ENCODE results near the gene CSMD2.

DNA sequence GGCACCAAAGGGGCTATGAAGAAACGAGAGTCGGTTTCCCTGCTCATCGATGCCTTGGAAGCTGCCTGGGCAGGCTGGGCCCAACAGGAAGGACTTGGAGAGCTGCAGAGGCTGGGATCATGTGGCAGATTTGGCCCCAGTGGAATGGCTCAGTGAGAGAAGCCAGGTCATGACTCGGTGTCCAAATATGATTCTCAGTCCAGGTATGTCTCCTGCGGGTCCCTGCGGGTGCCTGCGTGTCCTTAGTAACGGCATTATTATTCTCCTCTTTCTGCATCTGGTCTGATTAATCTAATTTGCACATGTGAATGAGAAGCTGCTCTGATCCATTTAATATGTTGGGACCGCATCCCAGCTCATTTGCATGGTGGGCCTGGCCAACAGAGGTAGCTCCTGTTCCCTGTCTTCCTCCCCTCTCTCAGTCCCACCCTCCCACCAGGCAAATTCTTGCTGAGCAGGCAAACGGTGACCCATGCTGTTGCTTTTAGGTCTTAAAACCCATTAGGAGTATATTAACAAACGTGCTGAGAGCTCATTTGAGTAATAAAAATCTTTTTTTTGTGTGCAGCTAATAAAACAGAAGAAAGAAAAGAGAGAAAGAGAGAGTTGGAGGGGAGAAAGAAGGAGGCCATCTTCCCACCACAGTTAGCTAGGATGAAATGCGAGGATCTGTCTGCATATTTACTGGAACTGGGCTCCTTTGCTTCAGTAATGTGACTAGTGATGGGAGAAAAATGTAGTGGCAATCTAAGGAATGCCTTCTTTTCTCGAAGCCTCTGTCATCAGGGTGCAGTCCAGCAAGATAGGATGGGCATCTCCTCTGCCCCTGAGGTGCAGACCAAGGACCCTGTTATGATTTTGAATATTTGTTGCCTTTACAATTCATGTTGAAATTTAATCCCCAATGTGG lies 167.6 kb downstream of the CSMD2 start:
- TF ChIP-seq, protein P1, sequence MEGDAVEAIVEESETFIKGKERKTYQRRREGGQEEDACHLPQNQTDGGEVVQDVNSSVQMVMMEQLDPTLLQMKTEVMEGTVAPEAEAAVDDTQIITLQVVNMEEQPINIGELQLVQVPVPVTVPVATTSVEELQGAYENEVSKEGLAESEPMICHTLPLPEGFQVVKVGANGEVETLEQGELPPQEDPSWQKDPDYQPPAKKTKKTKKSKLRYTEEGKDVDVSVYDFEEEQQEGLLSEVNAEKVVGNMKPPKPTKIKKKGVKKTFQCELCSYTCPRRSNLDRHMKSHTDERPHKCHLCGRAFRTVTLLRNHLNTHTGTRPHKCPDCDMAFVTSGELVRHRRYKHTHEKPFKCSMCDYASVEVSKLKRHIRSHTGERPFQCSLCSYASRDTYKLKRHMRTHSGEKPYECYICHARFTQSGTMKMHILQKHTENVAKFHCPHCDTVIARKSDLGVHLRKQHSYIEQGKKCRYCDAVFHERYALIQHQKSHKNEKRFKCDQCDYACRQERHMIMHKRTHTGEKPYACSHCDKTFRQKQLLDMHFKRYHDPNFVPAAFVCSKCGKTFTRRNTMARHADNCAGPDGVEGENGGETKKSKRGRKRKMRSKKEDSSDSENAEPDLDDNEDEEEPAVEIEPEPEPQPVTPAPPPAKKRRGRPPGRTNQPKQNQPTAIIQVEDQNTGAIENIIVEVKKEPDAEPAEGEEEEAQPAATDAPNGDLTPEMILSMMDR (IDR thresholded peaks at IDR 0.05 in 2 of 3, conservative IDR thresholded peaks at IDR 0.05 in 1 of 3; ENCODE audit: borderline replicate concordance in 1 of 3, insufficient read depth in 1 of 3, low read depth in 2 of 3, low read length in 2 of 3), result no peak
- TF ChIP-seq, protein P2, sequence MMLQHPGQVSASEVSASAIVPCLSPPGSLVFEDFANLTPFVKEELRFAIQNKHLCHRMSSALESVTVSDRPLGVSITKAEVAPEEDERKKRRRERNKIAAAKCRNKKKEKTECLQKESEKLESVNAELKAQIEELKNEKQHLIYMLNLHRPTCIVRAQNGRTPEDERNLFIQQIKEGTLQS (IDR thresholded peaks at IDR 0.05), result no peak
- TF ChIP-seq EZH2 (IDR thresholded peaks at IDR 0.05) (no peak), YY1 (IDR thresholded peaks at IDR 0.05; ENCODE audit: extremely low read depth, insufficient replicate concordance, low read depth, low read length) (no peak), POLR2AphosphoS5 (IDR thresholded peaks at IDR 0.05; ENCODE audit: low read depth, low read length) (no peak), SIN3A (IDR thresholded peaks at IDR 0.05; ENCODE audit: low read depth) (no peak), POLR2A (IDR thresholded peaks at IDR 0.05; ENCODE audit: borderline replicate concordance, extremely low read depth, insufficient read depth, insufficient read length) (no peak), EZH2phosphoT487 (IDR thresholded peaks at IDR 0.05; ENCODE audit: borderline replicate concordance) (no peak)
- TF ChIP-seq, protein P3, sequence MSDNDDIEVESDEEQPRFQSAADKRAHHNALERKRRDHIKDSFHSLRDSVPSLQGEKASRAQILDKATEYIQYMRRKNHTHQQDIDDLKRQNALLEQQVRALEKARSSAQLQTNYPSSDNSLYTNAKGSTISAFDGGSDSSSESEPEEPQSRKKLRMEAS (IDR thresholded peaks at IDR 0.05), result no peak
- TF ChIP-seq, protein P4, sequence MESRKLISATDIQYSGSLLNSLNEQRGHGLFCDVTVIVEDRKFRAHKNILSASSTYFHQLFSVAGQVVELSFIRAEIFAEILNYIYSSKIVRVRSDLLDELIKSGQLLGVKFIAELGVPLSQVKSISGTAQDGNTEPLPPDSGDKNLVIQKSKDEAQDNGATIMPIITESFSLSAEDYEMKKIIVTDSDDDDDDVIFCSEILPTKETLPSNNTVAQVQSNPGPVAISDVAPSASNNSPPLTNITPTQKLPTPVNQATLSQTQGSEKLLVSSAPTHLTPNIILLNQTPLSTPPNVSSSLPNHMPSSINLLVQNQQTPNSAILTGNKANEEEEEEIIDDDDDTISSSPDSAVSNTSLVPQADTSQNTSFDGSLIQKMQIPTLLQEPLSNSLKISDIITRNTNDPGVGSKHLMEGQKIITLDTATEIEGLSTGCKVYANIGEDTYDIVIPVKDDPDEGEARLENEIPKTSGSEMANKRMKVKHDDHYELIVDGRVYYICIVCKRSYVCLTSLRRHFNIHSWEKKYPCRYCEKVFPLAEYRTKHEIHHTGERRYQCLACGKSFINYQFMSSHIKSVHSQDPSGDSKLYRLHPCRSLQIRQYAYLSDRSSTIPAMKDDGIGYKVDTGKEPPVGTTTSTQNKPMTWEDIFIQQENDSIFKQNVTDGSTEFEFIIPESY (IDR thresholded peaks at IDR 0.05; ENCODE audit: extremely low read depth, insufficient replicate concordance, low read length), result no peak
